Stimulated activated CD8-positive, alpha-beta memory T cell treated with anti-CD3 and anti-CD28 coated beads, Interleukin-12 subunit alpha, Interleukin-12 subunit beta, amount 100 ng/mL, for 1 hour (primary cell): ENCODE data around the gene PDZD11.
"Not testable (repeated sequence)": the region's sequence is repeated elsewhere in the genome, so short reads cannot be mapped to it uniquely, and the experiment has no call there.

ENCODE experiments used
- DNase-seq: peaks from one replicate; pipeline ENCODE4 v3.0.0-alpha.2; 2020; ENCODE audit warnings: low read depth

Gene PDZD11

GRCh38 chrX:70257423-70258288, 32.1 kb downstream of the PDZD11 start:
- DNase-seq = no peak

GRCh38 chrX:70255452-70255851, 34.3 kb downstream of the PDZD11 start:
- no peak for DNase-seq

GRCh38 chrX:70254909-70255308, 34.8 kb downstream of the PDZD11 start:
- DNase-seq = no peak

- DNase-seq = no peak
Measured at GRCh38 chrX:70254063-70254400, 35.7 kb downstream of the PDZD11 start.

GRCh38 chrX:70253377-70254062, 36.2 kb downstream of the PDZD11 start:
- no peak for DNase-seq

- DNase-seq = no peak
Measured at GRCh38 chrX:70252491-70252890, 37.2 kb downstream of the PDZD11 start.

GRCh38 chrX:70247252-70247651, 42.5 kb downstream of the PDZD11 start:
- DNase-seq = no peak

GRCh38 chrX:70244881-70245280, 44.8 kb downstream of the PDZD11 start:
- no peak for DNase-seq

GRCh38 chrX:70243601-70244000, 46.1 kb downstream of the PDZD11 start:
- not testable (repeated sequence) for DNase-seq

- DNase-seq = no peak
Measured at GRCh38 chrX:70241501-70241900, 48.2 kb downstream of the PDZD11 start.

GRCh38 chrX:70240751-70241150, 49.0 kb downstream of the PDZD11 start:
- no peak for DNase-seq
